H9 (cell line): ENCODE data around the gene EPAS1. TPM values are rescaled to one million over a fixed set of nuclear protein-coding genes. Genes with fewer than 3 reads are reported as not detected.
A peak's percentile ranks its signal among the peaks of the same experiment; 100 is the strongest.

Source experiments
- DNase-seq: peaks from one replicate; pipeline ENCODE4 v3.0.0-alpha.2; 2017
- H2AFZ ChIP-seq: one replicate; pipeline ENCODE4 v1.6.1; 2013; ENCODE audit warnings: mild to moderate bottlenecking, low read length, control low read depth, moderate library complexity
- H2AK5ac ChIP-seq: 2 replicates; pipeline ENCODE4 v1.6.1; 2013; ENCODE audit warnings: low read length, control low read depth, mixed read lengths; ENCODE audit not compliant: insufficient read length
- H2BK120ac ChIP-seq: one replicate; pipeline ENCODE4 v1.6.1; 2013; ENCODE audit warnings: low read depth, mild to moderate bottlenecking, low read length, control low read depth, inconsistent platforms; ENCODE audit not compliant: poor library complexity, severe bottlenecking
- H2BK12ac ChIP-seq: 2 replicates; pipeline ENCODE4 v1.6.1; 2013; ENCODE audit warnings: low read length, control low read depth, mixed read lengths, low read depth; ENCODE audit not compliant: insufficient read length
- H2BK15ac ChIP-seq: 2 replicates; pipeline ENCODE4 v1.6.1; 2013; ENCODE audit warnings: low read depth, low read length, control low read depth
- H2BK20ac ChIP-seq: one replicate; pipeline ENCODE4 v1.6.1; 2013; ENCODE audit warnings: low read depth, mild to moderate bottlenecking, low read length, control low read depth, inconsistent platforms; ENCODE audit not compliant: poor library complexity, severe bottlenecking
- H2BK5ac ChIP-seq: 2 replicates; pipeline ENCODE4 v1.6.1; 2013; ENCODE audit warnings: low read length, control low read depth, mixed read lengths; ENCODE audit not compliant: insufficient read length
- H3K14ac ChIP-seq: 2 replicates; pipeline ENCODE4 v1.6.1; 2013; ENCODE audit warnings: low read length, control low read depth; ENCODE audit not compliant: insufficient read depth
- H3K18ac ChIP-seq: 2 replicates; pipeline ENCODE4 v1.6.1; 2013; ENCODE audit warnings: low read depth, mild to moderate bottlenecking, mixed read lengths, low read length, control low read depth; ENCODE audit not compliant: insufficient read length
- H3K23ac ChIP-seq: 2 replicates; pipeline ENCODE4 v1.6.1; 2013; ENCODE audit warnings: low read length, control low read depth, mixed read lengths, low read depth; ENCODE audit not compliant: insufficient read length
- H3K23me2 ChIP-seq: 2 replicates; pipeline ENCODE4 v1.6.1; 2013; ENCODE audit warnings: low read depth, mild to moderate bottlenecking, mixed read lengths, low read length, control low read depth; ENCODE audit not compliant: insufficient read length, poor library complexity, severe bottlenecking
- H3K27ac ChIP-seq: 2 replicates; pipeline ENCODE4 v1.5.1; 2013; ENCODE audit warnings: low read length, control low read depth, mixed read lengths, low read depth; ENCODE audit not compliant: insufficient read length
- H3K27me3 ChIP-seq: 2 replicates; pipeline ENCODE4 v1.6.1; 2013; ENCODE audit warnings: low read length, control low read depth, inconsistent platforms; ENCODE audit not compliant: insufficient read depth
- H3K4ac ChIP-seq: 2 replicates; pipeline ENCODE4 v1.6.1; 2013; ENCODE audit warnings: low read depth, mild to moderate bottlenecking, control low read depth, inconsistent platforms, low read length, moderate library complexity
- H3K4me1 ChIP-seq: 2 replicates; pipeline ENCODE4 v1.6.1; 2013; ENCODE audit warnings: low read length, control low read depth, inconsistent platforms; ENCODE audit not compliant: insufficient read depth
- H3K4me2 ChIP-seq: 2 replicates; pipeline ENCODE4 v1.6.1; 2013; ENCODE audit warnings: low read length, control low read depth, mixed read lengths; ENCODE audit not compliant: insufficient read length, insufficient read depth
- H3K56ac ChIP-seq: 2 replicates; pipeline ENCODE4 v1.6.1; 2013; ENCODE audit warnings: low read depth, mild to moderate bottlenecking, mixed read lengths, low read length, control low read depth; ENCODE audit not compliant: insufficient read length
- H3K79me1 ChIP-seq: 2 replicates; pipeline ENCODE4 v1.6.1; 2013; ENCODE audit warnings: low read depth, mild to moderate bottlenecking, moderate library complexity, low read length, control low read depth, inconsistent platforms; ENCODE audit not compliant: insufficient read depth, poor library complexity, severe bottlenecking
- H3K79me2 ChIP-seq: 2 replicates; pipeline ENCODE4 v1.6.1; 2013; ENCODE audit warnings: low read length, control low read depth, inconsistent platforms; ENCODE audit not compliant: insufficient read depth
- H3K9ac ChIP-seq: 2 replicates; pipeline ENCODE4 v1.6.1; 2013; ENCODE audit warnings: low read length, control low read depth, mixed read lengths; ENCODE audit not compliant: insufficient read length; ENCODE audit errors: extremely low read depth
- H3K9me3 ChIP-seq: one replicate; pipeline ENCODE4 v1.6.1; 2013; ENCODE audit warnings: low read depth, low read length, inconsistent platforms; ENCODE audit not compliant: control insufficient read depth
- H3T11ph ChIP-seq: one replicate; pipeline ENCODE4 v1.6.1; 2013; ENCODE audit warnings: mild to moderate bottlenecking, low read length, control low read depth, inconsistent platforms
- H4K20me1 ChIP-seq: one replicate; pipeline ENCODE4 v1.6.1; 2013; ENCODE audit not compliant: control insufficient read depth, insufficient read length, insufficient read depth
- H4K5ac ChIP-seq: 2 replicates; pipeline ENCODE4 v1.6.1; 2013; ENCODE audit warnings: low read depth, mild to moderate bottlenecking, mixed read lengths, low read length, control low read depth; ENCODE audit not compliant: insufficient read length
- H4K8ac ChIP-seq: replicated peaks from 2 replicates; pipeline ENCODE4 v1.6.1; 2013; ENCODE audit warnings: low read length, control low read depth, mixed read lengths, low read depth; ENCODE audit not compliant: insufficient read length
- H4K91ac ChIP-seq: 2 replicates; pipeline ENCODE4 v1.6.1; 2013; ENCODE audit warnings: low read depth, mild to moderate bottlenecking, moderate library complexity, mixed read lengths, low read length, control low read depth; ENCODE audit not compliant: insufficient read length
- H3K27ac Mint-ChIP-seq, 3 experiments: 2 replicates in 2 of 3; 3 replicates in 1 of 3; pipeline ENCODE4 v1.8.0; 2020 to 2021; ENCODE audit warnings: mixed read lengths in 3 of 3, mild to moderate bottlenecking in 1 of 3, moderate library complexity in 1 of 3
- H3K27me3 Mint-ChIP-seq: 2 replicates; pipeline ENCODE4 v1.8.0; 2021; ENCODE audit warnings: low read depth, mild to moderate bottlenecking, moderate library complexity, mixed read lengths
- H3K36me3 Mint-ChIP-seq, 3 experiments: 2 replicates in 2 of 3; 3 replicates in 1 of 3; pipeline ENCODE4 v1.8.0; 2020 to 2021; ENCODE audit warnings: low read depth in 3 of 3, mixed read lengths in 3 of 3; ENCODE audit not compliant: insufficient read depth in 1 of 3
- H3K4me1 Mint-ChIP-seq, 2 experiments: 2 replicates each; pipeline ENCODE4 v1.8.0; 2020; ENCODE audit warnings: mixed read lengths in 2 of 2
- H3K4me3 Mint-ChIP-seq, 2 experiments: 2 replicates in 1 of 2; 3 replicates in 1 of 2; pipeline ENCODE4 v1.8.0; 2020 to 2021; ENCODE audit warnings: mild to moderate bottlenecking in 2 of 2, mixed read lengths in 2 of 2, moderate library complexity in 1 of 2
- H3K9me3 Mint-ChIP-seq, 2 experiments: 2 replicates in 1 of 2; 3 replicates in 1 of 2; pipeline ENCODE4 v1.8.0; 2020; ENCODE audit warnings: mild to moderate bottlenecking in 2 of 2, mixed read lengths in 2 of 2, moderate library complexity in 1 of 2
- CTCF ChIP-seq: fragments of 200-600 bp; sonication (generic); conservative IDR thresholded peaks from 3 replicates; pipeline ENCODE4 v1.8.0; 2021; ENCODE audit warnings: antibody characterized with exemption, mild to moderate bottlenecking
- WGBS: extraction: QIAGEN DNeasy Blood & Tissue Kit; methylation state at CpG from one replicate; pipeline ENCODE4 v1.1.7; 2013; ENCODE audit warnings: missing lambda C conversion rate, low lambda C conversion rate, mixed read lengths; ENCODE audit not compliant: insufficient read length; ENCODE audit errors: extremely low coverage; 5-methylcytosine and 5-hydroxymethylcytosine counted together
- total RNA-seq: library from RNA; stranded (reverse); gene quantifications from 2 replicates; pipeline ENCODE4 v1.2.1, GENCODE V29; 2021

EPAS1 gene
- total RNA-seq, 1 experiment from 2014 or later: 1.1 TPM

- H3K23me2 ChIP-seq: no peaks in the 10 kb centered on the region
- peak; percentile 15 for DNase-seq
These were observed 80.7 kb downstream of the EPAS1 start for GRCh38 chr2:46377666-46378560.

More at GRCh38 chr2:46377666-46378560, 80.7 kb downstream of the EPAS1 start:
- H3K79me1 ChIP-seq: no peaks in the 10 kb centered on the region
- no peaks in the 10 kb centered on the region for H3K27me3 Mint-ChIP-seq
- H3K4me3 Mint-ChIP-seq: no peak overlapping the region
- H3K18ac ChIP-seq: no peak overlapping the region
- H4K5ac ChIP-seq: no peak overlapping the region
- H3K27me3 ChIP-seq: no peaks in the 10 kb centered on the region
- no peaks in the 10 kb centered on the region for H3K4me1 Mint-ChIP-seq
- no peak overlapping the region for H2BK20ac ChIP-seq
- H3K4ac ChIP-seq: no peak overlapping the region
- H2AK5ac ChIP-seq: no peak overlapping the region
- no peak overlapping the region for H4K91ac ChIP-seq
- no peak overlapping the region for H3K9ac ChIP-seq
- WGBS: no CpG with 5 or more reads among the region's 16 CpGs
- H3K56ac ChIP-seq: no peak overlapping the region
- no peak overlapping the region for H2BK5ac ChIP-seq
- no peak overlapping the region for H3K4me2 ChIP-seq
- no peaks in the 10 kb centered on the region for H3K79me2 ChIP-seq
- H2BK12ac ChIP-seq: no peak overlapping the region
- no peak overlapping the region for H3K27ac Mint-ChIP-seq
- no peaks in the 10 kb centered on the region for H3K4me1 ChIP-seq
- H2BK15ac ChIP-seq: no peak overlapping the region
- no peaks in the 10 kb centered on the region for H3K9me3 Mint-ChIP-seq
- no peaks in the 10 kb centered on the region for H3K36me3 Mint-ChIP-seq
- no peaks in the 10 kb centered on the region for H4K20me1 ChIP-seq
- no peak overlapping the region for H3T11ph ChIP-seq
- H3K23ac ChIP-seq: no peak overlapping the region
- H3K9me3 ChIP-seq: no peaks in the 10 kb centered on the region
- no peak overlapping the region for H4K8ac ChIP-seq
- TF ChIP-seq CTCF: no peak
- H3K14ac ChIP-seq: no peak overlapping the region
- no peak overlapping the region for H2AFZ ChIP-seq
- no peak overlapping the region for H3K27ac ChIP-seq
- no peak overlapping the region for H2BK120ac ChIP-seq
